CD1c-positive myeloid dendritic cell (primary cell): Measurements from ENCODE around the gene ZNF729.
"Not testable (repeated sequence)": the region's sequence is repeated elsewhere in the genome, so short reads cannot be mapped to it uniquely, and the experiment has no call there.

Source experiments
- DNase-seq: peaks from one replicate; pipeline ENCODE4 v3.0.0-alpha.2; 2016; ENCODE audit errors: extremely low spot score

Gene ZNF729

DNA sequence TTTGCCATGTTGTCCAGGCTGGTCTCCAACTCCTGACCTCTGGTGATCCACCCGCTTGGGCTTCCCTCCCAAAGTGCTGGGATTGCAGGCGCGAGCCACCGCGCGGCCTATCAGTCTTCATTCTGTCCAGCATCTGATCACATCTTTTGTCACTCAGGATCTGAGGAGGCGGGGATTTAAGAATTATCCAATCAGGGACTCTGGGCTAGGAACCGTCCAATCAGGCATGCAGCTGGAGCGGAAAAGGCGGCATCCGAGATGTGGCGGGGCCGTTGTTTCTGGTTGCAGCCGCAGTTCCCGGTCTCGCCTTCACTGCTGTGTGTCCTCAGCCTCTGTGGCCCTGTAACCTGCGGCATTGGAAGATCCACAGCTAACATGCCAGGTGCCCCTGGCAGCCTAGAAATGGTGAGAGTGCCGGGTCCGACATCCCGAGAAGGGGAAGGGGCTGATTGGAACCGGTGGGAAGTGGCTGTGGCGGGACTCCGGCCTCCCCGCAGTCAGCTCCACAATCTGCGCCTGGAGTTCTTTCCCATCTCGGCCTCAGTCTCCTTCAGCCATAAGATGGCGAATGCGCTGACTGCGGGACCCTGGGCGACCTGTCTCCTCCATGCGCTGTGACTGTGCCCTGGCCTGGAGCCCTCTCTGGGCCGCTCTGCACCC, at the start of gene ZNF729:
Gene ZNF729 (plus strand): TSS at position 291 of the 660 bp plus-strand sequence. CDS start 85 bp downstream, at position 376.
- no peak for DNase-seq

DNA sequence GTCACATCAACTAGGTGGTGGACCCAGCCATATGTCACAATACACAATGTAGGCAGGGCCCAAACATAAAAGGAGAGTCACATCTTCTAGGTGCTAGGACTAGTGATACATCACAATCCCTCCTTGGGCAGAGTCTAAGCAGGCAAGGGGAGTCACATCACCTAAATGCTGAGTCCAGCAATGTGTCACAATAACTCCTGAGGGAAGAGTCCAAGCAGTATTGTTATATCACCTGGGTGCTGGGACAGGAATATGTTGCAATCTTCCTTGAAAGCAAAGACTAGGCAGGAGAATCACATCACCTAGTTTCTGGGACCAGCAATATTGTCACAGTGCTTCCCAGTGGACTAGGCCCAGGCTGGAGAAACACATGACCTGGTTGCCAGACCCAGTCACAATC, 29.4 kb upstream of the ZNF729 start:
- no peak for DNase-seq

DNA sequence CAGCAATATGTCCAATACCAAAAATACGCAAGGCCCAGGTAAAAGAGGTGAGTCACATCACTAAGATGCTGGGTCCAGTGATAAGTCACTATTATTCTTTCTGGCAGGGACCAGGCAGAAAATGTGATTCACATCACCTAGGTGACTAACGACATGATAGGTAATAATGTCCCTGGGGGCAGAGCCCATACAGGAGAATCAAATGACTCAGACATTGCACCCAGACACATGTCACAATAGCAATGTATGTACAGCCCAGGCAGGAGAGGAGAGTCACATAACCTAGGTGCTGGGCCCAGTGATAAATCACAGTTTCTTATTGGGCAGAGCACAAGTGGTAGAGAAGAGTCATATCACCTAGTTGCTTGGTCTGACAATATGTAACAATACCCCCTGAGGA, 28.9 kb upstream of the ZNF729 start:
- no peak for DNase-seq

DNA sequence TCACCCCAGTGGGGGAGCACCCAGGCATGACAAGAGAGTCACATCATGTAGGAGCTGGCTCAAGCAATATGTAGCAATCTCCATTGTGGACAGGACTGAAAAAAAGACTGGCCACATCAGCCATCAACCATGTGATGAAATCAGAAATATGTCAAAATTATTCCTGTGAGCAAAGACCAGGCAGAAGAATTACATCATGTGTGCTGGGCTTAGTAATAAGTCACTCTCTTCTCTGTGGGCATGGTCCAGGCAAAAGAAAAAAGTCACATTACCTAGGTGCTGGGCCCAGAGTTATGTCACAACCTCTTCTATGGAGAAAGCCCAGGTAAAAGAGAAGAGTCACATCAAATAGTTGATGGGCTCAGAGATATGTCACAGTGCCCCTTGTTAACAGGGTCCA, 28.3 kb upstream of the ZNF729 start:
- no peak for DNase-seq

DNA sequence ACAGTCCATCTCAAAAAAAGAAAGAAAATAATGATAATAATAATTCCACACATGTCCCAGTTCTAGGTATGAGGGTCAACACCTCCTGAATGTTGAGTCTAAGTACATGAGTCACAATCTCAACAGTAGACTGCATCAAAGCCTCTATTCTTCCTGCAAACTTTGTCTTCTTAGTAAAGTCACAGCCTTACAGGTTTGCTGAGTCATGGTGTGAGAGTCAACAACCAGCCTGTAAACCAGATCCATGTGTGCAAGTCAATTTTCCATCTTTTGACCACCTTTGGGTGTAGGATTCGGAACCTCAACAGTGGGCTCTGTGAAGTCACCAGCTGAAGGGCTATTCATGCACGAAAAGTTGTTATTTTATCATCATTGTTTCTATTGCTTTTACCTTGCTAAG, 25.7 kb upstream of the ZNF729 start:
- no peak for DNase-seq

DNA sequence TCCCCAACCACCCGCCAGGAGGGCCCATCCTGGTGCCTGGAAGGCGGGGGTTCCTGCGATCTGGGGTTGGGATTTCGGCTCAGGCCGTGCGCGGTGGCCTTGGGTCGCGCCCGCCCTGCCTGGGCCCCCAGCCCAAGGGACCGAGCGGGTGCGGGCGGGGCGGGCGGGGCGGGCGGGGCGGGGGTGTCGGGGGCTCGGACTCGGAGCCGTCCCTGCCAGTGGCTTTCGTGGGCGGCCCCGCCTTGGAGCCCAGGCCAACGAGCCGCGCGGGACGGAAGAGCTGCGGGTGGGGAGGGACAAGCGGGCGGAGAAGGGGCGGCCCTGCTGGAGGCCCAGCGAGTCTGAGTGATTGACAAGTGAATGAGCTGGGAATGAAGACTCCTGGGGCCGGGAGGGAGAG, 24.6 kb upstream of the ZNF729 start:
- DNase-seq = no peak

GRCh38 chr19:22263121-22263520, 23.1 kb upstream of the ZNF729 start:
- no peak for DNase-seq

GRCh38 chr19:22321554-22321953, 35.3 kb downstream of the ZNF729 start:
- DNase-seq = not testable (repeated sequence)

DNA sequence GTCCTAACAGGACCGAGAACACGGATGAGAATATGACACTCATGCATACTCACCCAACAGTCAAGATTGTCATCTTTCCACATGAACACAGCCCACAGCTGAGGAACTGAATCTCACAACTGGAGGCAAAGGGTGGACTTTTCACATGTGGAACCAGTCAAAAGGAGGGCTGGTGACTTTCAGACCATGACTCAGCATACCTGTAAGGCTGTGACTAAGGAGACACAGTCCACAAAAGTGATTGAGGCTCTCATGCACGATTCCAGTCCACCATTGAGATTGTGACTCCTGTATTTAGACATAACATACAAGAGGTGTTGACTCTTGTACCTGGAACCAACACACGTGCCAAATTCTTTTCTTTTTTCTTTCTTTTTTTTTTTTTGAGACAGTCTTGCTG, 40.0 kb downstream of the ZNF729 start:
- DNase-seq = no peak

GRCh38 chr19:22327321-22327720, 41.1 kb downstream of the ZNF729 start:
- DNase-seq = no peak

- no peak for DNase-seq
These were observed 45.3 kb downstream of the ZNF729 start for GRCh38 chr19:22331521-22331920.

DNA sequence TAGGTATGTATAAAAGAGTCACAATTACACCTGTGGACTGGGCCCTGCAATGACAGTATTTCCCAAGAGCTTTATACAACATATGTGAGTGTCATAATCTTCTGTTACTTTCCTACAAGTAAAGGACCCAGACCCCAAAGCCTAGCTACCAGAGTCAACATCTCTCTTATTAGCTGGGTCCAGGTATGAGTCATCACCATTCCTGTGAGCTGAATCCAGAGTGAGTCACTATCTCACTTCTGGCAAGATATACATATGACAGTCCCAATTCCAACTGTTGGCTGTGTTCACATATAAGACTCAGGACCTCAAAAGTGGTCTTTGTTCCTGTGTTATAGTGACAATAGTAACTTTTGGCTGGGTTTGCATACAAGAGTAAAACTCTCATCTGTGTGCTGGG, 46.7 kb downstream of the ZNF729 start:
- no peak for DNase-seq

DNA sequence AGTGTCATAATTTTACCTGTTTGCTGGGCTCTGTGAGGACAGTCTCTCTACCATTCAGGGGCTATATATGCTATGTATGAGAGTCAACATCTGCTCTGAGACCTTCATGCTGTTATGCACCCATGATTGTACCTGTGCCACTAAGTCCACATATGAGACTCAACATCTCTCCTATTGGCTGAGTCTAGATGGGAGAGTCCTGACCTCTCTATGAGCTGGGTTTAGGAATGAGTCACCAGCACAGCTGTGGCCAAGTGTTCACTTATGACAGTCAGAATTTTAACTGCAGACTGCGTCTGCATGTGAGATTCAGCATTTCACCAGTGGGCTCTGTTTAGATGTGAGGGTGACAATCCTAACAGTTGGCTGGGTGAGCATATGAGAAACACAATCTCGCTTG, 49.5 kb downstream of the ZNF729 start:
- DNase-seq = no peak

GRCh38 chr19:22354665-22355064, 68.4 kb downstream of the ZNF729 start:
- no peak for DNase-seq
